HepG2 (cell line): ENCODE measurements around the gene C1orf159. TPM values are rescaled to one million over a fixed set of nuclear protein-coding genes. Genes with fewer than 3 reads are reported as not detected.

Experiments
- FOXA3 ChIP-seq: IDR thresholded peaks from 2 replicates; pipeline ENCODE4 v1.6.1; 2016; ENCODE audit warnings: missing genetic modification reagents, missing compliant biosample characterization
- MAFG ChIP-seq: sonication (generic); formaldehyde crosslinking; IDR thresholded peaks from 2 replicates; pipeline ENCODE4 v1.5.1; 2020; ENCODE audit warnings: mild to moderate bottlenecking, missing genetic modification reagents
- MYC ChIP-seq: sonication (generic); formaldehyde crosslinking; IDR thresholded peaks from 2 replicates; pipeline ENCODE4 v1.9.0; 2021; ENCODE audit warnings: missing genetic modification reagents, borderline replicate concordance
- NFE2L1 ChIP-seq: sonication (generic); formaldehyde crosslinking; IDR thresholded peaks from 2 replicates; pipeline ENCODE4 v1.4.0; 2020; ENCODE audit warnings: missing genetic modification reagents, mild to moderate bottlenecking, borderline replicate concordance
- PHF5A ChIP-seq: IDR thresholded peaks from one replicate; pipeline ENCODE4 v1.6.1; 2018; ENCODE audit warnings: low read depth, missing genetic modification reagents; ENCODE audit not compliant: unreplicated experiment
- RFX5 ChIP-seq: IDR thresholded peaks from 2 replicates; pipeline ENCODE4 v1.6.1; 2011; ENCODE audit warnings: low read depth, low read length, improper control_type of control experiment
- RXRA ChIP-seq: sonication (generic); formaldehyde crosslinking; IDR thresholded peaks from 2 replicates; pipeline ENCODE4 v1.5.1; 2020; ENCODE audit warnings: missing genetic modification reagents
- SP140L ChIP-seq: sonication (generic); formaldehyde crosslinking; IDR thresholded peaks from 2 replicates; pipeline ENCODE4 v1.4.0; 2020; ENCODE audit warnings: missing genetic modification reagents, borderline replicate concordance
- TBP ChIP-seq: sonication (generic); formaldehyde crosslinking; IDR thresholded peaks from 2 replicates; pipeline ENCODE4 v1.5.0; 2020; ENCODE audit warnings: missing genetic modification reagents
- ZFP90 ChIP-seq: sonication (generic); formaldehyde crosslinking; IDR thresholded peaks from 2 replicates; pipeline ENCODE4 v1.8.0; 2022; ENCODE audit warnings: missing genetic modification reagents, mild to moderate bottlenecking, inconsistent platforms, borderline replicate concordance
- ZMYM2 ChIP-seq: sonication (generic); formaldehyde crosslinking; IDR thresholded peaks from 2 replicates; pipeline ENCODE4 v1.8.0; 2022; ENCODE audit warnings: mild to moderate bottlenecking, missing genetic modification reagents
- ZNF17 ChIP-seq: sonication (generic); formaldehyde crosslinking; IDR thresholded peaks from 2 replicates; pipeline ENCODE4 v1.5.0; 2020; ENCODE audit warnings: mild to moderate bottlenecking, missing genetic modification reagents
- polyA plus RNA-seq, 8 experiments: library from polyadenylated mRNA; depleted of rRNA in 3 of 8; stranded (reverse) in 7 of 8; unstranded in 1 of 8; fragments of >200 nt; fragmentation: Illumina TruSeq in 4 of 8; extraction: Trizol in 4 of 8; gene quantifications; 2 replicates each; pipeline versions ENCODE4 v1.2.1 to v1.2.3, GENCODE V29; 2011 to 2016; ENCODE audit warnings: low read depth in 4 of 8, missing spikeins in 1 of 8, mixed read lengths in 1 of 8; ENCODE audit not compliant: insufficient read depth in 1 of 8
- total RNA-seq, 5 experiments: library from RNA; depleted of rRNA; stranded (reverse); fragments of >200 nt; fragmentation: Illumina TruSeq; extraction: Trizol; gene quantifications; 2 replicates each; pipeline ENCODE4 v1.2.3, GENCODE V29; 2016; ENCODE audit warnings: low read depth in 1 of 5
- TF ChIP-seq, protein P1 (sequence below): IDR thresholded peaks from 2 replicates; pipeline ENCODE4 v1.6.1; 2016; ENCODE audit warnings: low read depth, missing genetic modification reagents, missing compliant biosample characterization
- TF ChIP-seq, protein P2 (sequence below): sonication (generic); formaldehyde crosslinking; IDR thresholded peaks from 2 replicates; pipeline ENCODE4 v1.4.0; 2020; ENCODE audit warnings: missing genetic modification reagents
- TF ChIP-seq, protein P3 (sequence below): IDR thresholded peaks from 2 replicates; pipeline ENCODE4 v1.6.1; 2012; ENCODE audit warnings: low read depth, low read length, improper control_type of control experiment
- TF ChIP-seq, protein P4 (sequence below): IDR thresholded peaks from 2 replicates; pipeline ENCODE4 v1.6.1; 2016; ENCODE audit warnings: missing genetic modification reagents, missing compliant biosample characterization
- TF ChIP-seq, protein P5 (sequence below): sonication (generic); formaldehyde crosslinking; IDR thresholded peaks from 2 replicates; pipeline ENCODE4 v1.4.0; 2020; ENCODE audit warnings: mild to moderate bottlenecking, missing genetic modification reagents

Gene C1orf159
- total and polyA plus RNA-seq, 2 of the 13 experiments (the other 11 are each of a cell fraction or from before 2014, with no cell fraction given) = 3.8 to 6.7 TPM

DNA sequence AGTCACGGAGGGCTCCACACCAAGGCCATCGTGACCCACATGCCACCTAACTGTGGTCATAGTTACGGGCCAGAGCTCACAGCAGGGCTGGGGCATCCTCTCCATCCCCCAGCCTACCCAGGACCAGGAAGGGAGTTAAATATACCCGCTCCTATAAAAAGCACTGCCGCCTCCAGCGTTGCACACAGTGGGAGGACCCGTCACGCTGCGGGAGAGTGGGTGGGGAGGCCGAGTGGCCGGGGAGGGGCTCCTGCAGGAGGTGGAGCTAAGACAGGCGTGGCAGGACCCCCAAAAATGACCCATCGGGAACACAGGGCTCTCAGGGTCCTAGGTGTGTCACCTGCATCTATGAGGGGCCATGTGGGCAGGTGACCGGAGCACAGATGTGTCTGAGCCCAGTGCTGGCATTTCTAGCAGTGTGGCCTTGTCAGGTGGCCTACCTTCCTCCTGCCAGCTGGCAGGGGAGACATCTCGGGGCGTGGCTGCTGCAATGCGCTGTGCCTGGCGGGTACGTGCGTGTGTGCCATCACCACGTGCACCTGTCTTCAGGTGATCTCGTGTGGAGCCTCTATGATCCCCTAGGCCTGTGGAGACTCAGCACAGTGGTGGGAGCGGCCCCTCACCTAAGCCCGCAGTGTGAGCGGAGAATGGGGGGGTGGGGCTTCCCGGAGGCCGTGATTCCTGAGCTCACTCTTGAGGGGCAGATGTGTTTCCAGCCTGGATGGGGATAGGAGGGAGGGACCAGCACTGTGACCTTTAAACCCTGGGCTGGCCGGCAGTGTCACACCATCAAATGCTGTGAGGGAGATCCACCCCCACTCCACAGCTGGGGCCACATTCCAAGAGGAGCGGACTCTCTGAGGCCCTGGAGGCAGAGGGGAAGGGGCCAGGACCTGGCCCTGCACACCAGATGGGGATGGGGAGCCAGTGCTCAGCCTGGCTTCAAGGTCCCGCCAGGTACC lies 78.2 kb downstream of the C1orf159 start (continued):
- TF ChIP-seq, protein P1, sequence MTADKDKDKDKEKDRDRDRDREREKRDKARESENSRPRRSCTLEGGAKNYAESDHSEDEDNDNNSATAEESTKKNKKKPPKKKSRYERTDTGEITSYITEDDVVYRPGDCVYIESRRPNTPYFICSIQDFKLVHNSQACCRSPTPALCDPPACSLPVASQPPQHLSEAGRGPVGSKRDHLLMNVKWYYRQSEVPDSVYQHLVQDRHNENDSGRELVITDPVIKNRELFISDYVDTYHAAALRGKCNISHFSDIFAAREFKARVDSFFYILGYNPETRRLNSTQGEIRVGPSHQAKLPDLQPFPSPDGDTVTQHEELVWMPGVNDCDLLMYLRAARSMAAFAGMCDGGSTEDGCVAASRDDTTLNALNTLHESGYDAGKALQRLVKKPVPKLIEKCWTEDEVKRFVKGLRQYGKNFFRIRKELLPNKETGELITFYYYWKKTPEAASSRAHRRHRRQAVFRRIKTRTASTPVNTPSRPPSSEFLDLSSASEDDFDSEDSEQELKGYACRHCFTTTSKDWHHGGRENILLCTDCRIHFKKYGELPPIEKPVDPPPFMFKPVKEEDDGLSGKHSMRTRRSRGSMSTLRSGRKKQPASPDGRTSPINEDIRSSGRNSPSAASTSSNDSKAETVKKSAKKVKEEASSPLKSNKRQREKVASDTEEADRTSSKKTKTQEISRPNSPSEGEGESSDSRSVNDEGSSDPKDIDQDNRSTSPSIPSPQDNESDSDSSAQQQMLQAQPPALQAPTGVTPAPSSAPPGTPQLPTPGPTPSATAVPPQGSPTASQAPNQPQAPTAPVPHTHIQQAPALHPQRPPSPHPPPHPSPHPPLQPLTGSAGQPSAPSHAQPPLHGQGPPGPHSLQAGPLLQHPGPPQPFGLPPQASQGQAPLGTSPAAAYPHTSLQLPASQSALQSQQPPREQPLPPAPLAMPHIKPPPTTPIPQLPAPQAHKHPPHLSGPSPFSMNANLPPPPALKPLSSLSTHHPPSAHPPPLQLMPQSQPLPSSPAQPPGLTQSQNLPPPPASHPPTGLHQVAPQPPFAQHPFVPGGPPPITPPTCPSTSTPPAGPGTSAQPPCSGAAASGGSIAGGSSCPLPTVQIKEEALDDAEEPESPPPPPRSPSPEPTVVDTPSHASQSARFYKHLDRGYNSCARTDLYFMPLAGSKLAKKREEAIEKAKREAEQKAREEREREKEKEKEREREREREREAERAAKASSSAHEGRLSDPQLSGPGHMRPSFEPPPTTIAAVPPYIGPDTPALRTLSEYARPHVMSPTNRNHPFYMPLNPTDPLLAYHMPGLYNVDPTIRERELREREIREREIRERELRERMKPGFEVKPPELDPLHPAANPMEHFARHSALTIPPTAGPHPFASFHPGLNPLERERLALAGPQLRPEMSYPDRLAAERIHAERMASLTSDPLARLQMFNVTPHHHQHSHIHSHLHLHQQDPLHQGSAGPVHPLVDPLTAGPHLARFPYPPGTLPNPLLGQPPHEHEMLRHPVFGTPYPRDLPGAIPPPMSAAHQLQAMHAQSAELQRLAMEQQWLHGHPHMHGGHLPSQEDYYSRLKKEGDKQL = 0 out of 2 replicates have a peak, but pooled peaks have one; percentile 18
- no peak for TF ChIP-seq NFE2L1
- no peak for TF ChIP-seq PHF5A
- no peak for TF ChIP-seq RFX5
- TF ChIP-seq, protein P2, sequence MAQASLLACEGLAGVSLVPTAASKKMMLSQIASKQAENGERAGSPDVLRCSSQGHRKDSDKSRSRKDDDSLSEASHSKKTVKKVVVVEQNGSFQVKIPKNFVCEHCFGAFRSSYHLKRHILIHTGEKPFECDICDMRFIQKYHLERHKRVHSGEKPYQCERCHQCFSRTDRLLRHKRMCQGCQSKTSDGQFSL (CRISPR knock-in tag) = peak; percentile 69; the same call in 1 of the 2 replicates
- TF ChIP-seq RXRA (CRISPR knock-in tag) = peak; percentile 44
- TF ChIP-seq SP140L (CRISPR knock-in tag) = no peak
- TF ChIP-seq FOXA3 (CRISPR knock-in tag) = no peak
- TF ChIP-seq ZNF17 = no peak
- TF ChIP-seq, protein P3, sequence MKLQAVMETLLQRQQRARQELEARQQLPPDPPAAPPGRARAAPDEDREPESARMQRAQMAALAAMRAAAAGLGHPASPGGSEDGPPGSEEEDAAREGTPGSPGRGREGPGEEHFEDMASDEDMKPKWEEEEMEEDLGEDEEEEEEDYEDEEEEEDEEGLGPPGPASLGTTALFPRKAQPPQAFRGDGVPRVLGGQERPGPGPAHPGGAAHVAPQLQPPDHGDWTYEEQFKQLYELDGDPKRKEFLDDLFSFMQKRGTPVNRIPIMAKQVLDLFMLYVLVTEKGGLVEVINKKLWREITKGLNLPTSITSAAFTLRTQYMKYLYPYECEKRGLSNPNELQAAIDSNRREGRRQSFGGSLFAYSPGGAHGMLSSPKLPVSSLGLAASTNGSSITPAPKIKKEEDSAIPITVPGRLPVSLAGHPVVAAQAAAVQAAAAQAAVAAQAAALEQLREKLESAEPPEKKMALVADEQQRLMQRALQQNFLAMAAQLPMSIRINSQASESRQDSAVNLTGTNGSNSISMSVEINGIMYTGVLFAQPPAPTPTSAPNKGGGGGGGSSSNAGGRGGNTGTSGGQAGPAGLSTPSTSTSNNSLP = no peak
- TF ChIP-seq MYC (CRISPR knock-in tag) = peak; percentile 34; the same call in 1 of the 2 replicates
- TF ChIP-seq, protein P4, sequence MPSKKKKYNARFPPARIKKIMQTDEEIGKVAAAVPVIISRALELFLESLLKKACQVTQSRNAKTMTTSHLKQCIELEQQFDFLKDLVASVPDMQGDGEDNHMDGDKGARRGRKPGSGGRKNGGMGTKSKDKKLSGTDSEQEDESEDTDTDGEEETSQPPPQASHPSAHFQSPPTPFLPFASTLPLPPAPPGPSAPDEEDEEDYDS (CRISPR knock-in tag) = no peak
- TF ChIP-seq TBP (CRISPR knock-in tag) = no peak
- TF ChIP-seq, protein P5, sequence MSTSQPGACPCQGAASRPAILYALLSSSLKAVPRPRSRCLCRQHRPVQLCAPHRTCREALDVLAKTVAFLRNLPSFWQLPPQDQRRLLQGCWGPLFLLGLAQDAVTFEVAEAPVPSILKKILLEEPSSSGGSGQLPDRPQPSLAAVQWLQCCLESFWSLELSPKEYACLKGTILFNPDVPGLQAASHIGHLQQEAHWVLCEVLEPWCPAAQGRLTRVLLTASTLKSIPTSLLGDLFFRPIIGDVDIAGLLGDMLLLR (CRISPR knock-in tag) = no peak
- no peak for TF ChIP-seq ZFP90 (CRISPR knock-in tag)
- TF ChIP-seq MAFG (CRISPR knock-in tag) = no peak
- TF ChIP-seq ZMYM2 = no peak
